ENCODE data around the gene ARHGAP20. TPM values are rescaled to one million over a fixed set of nuclear protein-coding genes. Genes with fewer than 3 reads are reported as not detected.

The ARHGAP20 gene
- total RNA-seq, 1 experiment from 2014 or later, result 0.04 TPM

- H2BK20ac ChIP-seq (ENCODE audit: low read depth, low read length, poor library complexity, severe bottlenecking), result no peak overlapping the region
- Mint-ChIP-seq H3K36me3 (ENCODE audit: insufficient read depth in 1 of 3, low read depth in 3 of 3) (no peaks in the 10 kb centered on the region; a peak in 1 of 7 replicates), H3K4me1 (no peaks in the 10 kb centered on the region), H3K4me3 (no peak overlapping the region), H3K27ac (no peak overlapping the region), H3K9me3 (peaks cover 0 to 4% of the 10 kb centered on the region in 2 experiments; a peak in 2 of 5 replicates), H3K27me3 (ENCODE audit: low read depth) (no peaks in the 10 kb centered on the region; the same call in 1 of the 2 replicates)
- no peak overlapping the region for H2AFZ ChIP-seq (ENCODE audit: low read length)
- no peaks in the 10 kb centered on the region for H3K23me2 ChIP-seq (ENCODE audit: insufficient read length, low read depth, low read length, poor library complexity, severe bottlenecking)
- no peaks in the 10 kb centered on the region for H3K27me3 ChIP-seq (ENCODE audit: insufficient read depth, low read length)
- no peak overlapping the region for H2BK12ac ChIP-seq (ENCODE audit: insufficient read length, low read depth, low read length)
- no peaks in the 10 kb centered on the region for H4K20me1 ChIP-seq (ENCODE audit: control insufficient read depth, insufficient read depth, insufficient read length)
- H2BK5ac ChIP-seq (ENCODE audit: insufficient read length, low read length), result no peak overlapping the region
- no peak overlapping the region for H4K91ac ChIP-seq (ENCODE audit: insufficient read length, low read depth, low read length)
- no peaks in the 10 kb centered on the region for H3K79me2 ChIP-seq (ENCODE audit: insufficient read depth, low read length)
- H4K5ac ChIP-seq (ENCODE audit: insufficient read length, low read depth, low read length), result no peak overlapping the region
- TF ChIP-seq CTCF (conservative IDR thresholded peaks at IDR 0.05), result no peak
- no peak overlapping the region for H2BK15ac ChIP-seq (ENCODE audit: low read depth, low read length)
- H2BK120ac ChIP-seq (ENCODE audit: low read depth, low read length, poor library complexity, severe bottlenecking), result no peak overlapping the region
- H3K18ac ChIP-seq (ENCODE audit: insufficient read length, low read depth, low read length), result no peak overlapping the region
- no peak overlapping the region for H3K4ac ChIP-seq (ENCODE audit: low read depth, low read length)
- DNase-seq, result no peak
- no peak overlapping the region for H3K4me2 ChIP-seq (ENCODE audit: insufficient read depth, insufficient read length, low read length)
- no CpG with 5 or more reads among the region's 1 CpG for WGBS (ENCODE audit: extremely low coverage, insufficient read length, low lambda C conversion rate)
- H3K27ac ChIP-seq (ENCODE audit: insufficient read length, low read depth, low read length), result no peak overlapping the region
- no peak overlapping the region for H2AK5ac ChIP-seq (ENCODE audit: insufficient read length, low read length)
- no peak overlapping the region for H3T11ph ChIP-seq (ENCODE audit: low read length)
- no peaks in the 10 kb centered on the region for H3K4me1 ChIP-seq (ENCODE audit: insufficient read depth, low read length)
- H3K9ac ChIP-seq (ENCODE audit: extremely low read depth, insufficient read length, low read length), result no peak overlapping the region
- no peak overlapping the region for H3K56ac ChIP-seq (ENCODE audit: insufficient read length, low read depth, low read length)
- no peaks in the 10 kb centered on the region for H3K79me1 ChIP-seq (ENCODE audit: insufficient read depth, low read depth, low read length, poor library complexity, severe bottlenecking)
- H3K14ac ChIP-seq (ENCODE audit: insufficient read depth, low read length), result no peak overlapping the region
- H3K23ac ChIP-seq (ENCODE audit: insufficient read length, low read depth, low read length), result no peak overlapping the region
- H3K9me3 ChIP-seq (ENCODE audit: control insufficient read depth, low read depth, low read length), result no peaks in the 10 kb centered on the region
- H4K8ac ChIP-seq (replicated peaks; ENCODE audit: insufficient read length, low read depth, low read length), result no peak overlapping the region
Observed at GRCh38 chr11:110598725-110599124, 113.5 kb downstream of the ARHGAP20 start.

All from H9 (cell line).